Thyroid gland (tissue), 4 donors: ENCODE results near the gene RADIL. TPM values are rescaled to one million over a fixed set of nuclear protein-coding genes. Genes with fewer than 3 reads are reported as not detected.

Source experiments
- DNase-seq, 2 donors: peaks; one replicate each; pipeline ENCODE4 v3.0.0-alpha.2; 2019
- H3K27ac ChIP-seq, 3 donors: fragments of 200-600 bp; sonication (generic); 1 replicate in 2 of 3; 2 replicates in 1 of 3; pipeline ENCODE4 v1.5.1; 2016 to 2019; ENCODE audit warnings: mild to moderate bottlenecking in 1 of 3, moderate library complexity in 1 of 3
- H3K27me3 ChIP-seq: fragments of 200-600 bp; sonication (generic); one replicate; pipeline ENCODE4 v1.5.1; 2019
- H3K36me3 ChIP-seq, 2 donors: fragments of 200-600 bp; sonication (generic); one replicate each; pipeline ENCODE4 v1.5.1; 2016 to 2019
- H3K4me1 ChIP-seq, 2 donors: fragments of 200-600 bp; sonication (generic); one replicate each; pipeline ENCODE4 v1.5.1; 2017 to 2019
- H3K4me3 ChIP-seq, 3 donors: fragments of 200-600 bp; sonication (generic); replicated peaks in 1 of 3; 1 replicate in 2 of 3; 2 replicates in 1 of 3; pipeline ENCODE4 v1.5.1; 2016; ENCODE audit warnings: mild to moderate bottlenecking in 1 of 3
- H3K9me3 ChIP-seq: fragments of 200-600 bp; sonication (generic); one replicate; pipeline ENCODE4 v1.5.1; 2017
- POLR2A ChIP-seq, 2 donors: fragments of 450-650 bp; IDR thresholded peaks; one replicate each; pipeline ENCODE4 v1.6.1; 2017; ENCODE audit warnings: antibody characterized with exemption in 2 of 2, mild to moderate bottlenecking in 2 of 2, moderate library complexity in 1 of 2
- WGBS, 2 donors: methylation state at CpG; one replicate each; pipeline ENCODE4 v1.1.5; 2017; 5-methylcytosine and 5-hydroxymethylcytosine counted together
- intact Hi-C: fragments of 100-400 bp; cut with DNase I; formaldehyde crosslinking; loops from one replicate; pipeline ENCODE4 v1.15.1; 2023
- total RNA-seq, 4 donors: library from RNA; depleted of rRNA; stranded (reverse); fragments of >200 nt; gene quantifications; one replicate each; pipeline ENCODE4 v1.2.3, GENCODE V29; 2016
- TF ChIP-seq, protein P1 (sequence below), 6 experiments: fragments of 200-600 bp in 3 of 6; fragments of 450-650 bp in 3 of 6; sonication (generic) in 3 of 6; IDR thresholded peaks; one replicate each; pipeline ENCODE4 v1.5.1; 2016 to 2019; ENCODE audit warnings: antibody characterized with exemption in 6 of 6, mild to moderate bottlenecking in 2 of 6, inconsistent platforms in 1 of 6, moderate library complexity in 1 of 6

RADIL gene
- total RNA-seq, 4 donors from 2014 or later = 4.9 to 11.1 (median 7.1) TPM

DNA sequence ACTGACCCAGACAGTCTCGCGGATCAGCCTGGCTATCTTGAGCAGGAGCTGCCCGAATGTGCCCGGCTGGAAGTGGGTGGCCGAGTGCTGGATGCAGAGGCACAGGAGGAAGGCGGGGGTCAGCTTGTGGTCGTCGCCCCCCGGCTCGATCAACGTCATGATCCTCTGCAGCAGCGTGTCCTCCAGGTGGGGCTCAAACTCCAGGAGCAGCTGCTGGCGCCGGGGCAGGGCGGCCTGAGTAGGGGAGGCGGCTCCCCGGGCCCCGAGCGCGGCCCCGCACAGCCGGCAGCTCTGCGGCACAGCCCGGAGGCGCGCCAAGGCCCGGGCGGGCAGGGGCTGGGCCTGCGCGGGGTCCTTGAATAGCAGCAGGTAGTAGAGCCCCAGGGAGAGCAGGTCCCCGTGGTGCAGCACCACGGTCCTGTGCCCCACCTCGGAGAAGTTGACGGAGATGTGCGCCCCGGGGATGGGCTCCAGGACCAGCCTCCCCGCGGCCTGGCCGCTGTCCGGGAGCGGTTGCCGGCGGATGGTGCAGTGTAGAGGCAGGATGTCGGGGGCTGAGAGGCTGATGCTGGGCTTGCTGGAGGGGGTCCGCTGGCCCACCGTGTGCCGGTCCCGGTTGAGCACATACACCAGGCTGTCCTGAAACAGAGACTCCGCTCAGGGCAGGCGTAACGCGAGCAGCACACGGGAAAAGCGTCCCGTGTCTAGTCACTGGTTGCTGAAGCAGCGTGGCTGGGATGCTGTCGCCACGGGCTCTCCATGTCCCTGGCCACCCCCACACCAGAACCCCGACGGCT, 48.7 kb downstream of the RADIL start:
- Histone ChIP-seq H3K4me3 (no peak overlapping the region), H3K4me1 (no peaks in the 10 kb centered on the region), H3K9me3 (no peaks in the 10 kb centered on the region), H3K27me3 (no peaks in the 10 kb centered on the region), H3K27ac (no peak overlapping the region), H3K36me3 (no peaks in the 10 kb centered on the region)
- TF ChIP-seq, protein P1, sequence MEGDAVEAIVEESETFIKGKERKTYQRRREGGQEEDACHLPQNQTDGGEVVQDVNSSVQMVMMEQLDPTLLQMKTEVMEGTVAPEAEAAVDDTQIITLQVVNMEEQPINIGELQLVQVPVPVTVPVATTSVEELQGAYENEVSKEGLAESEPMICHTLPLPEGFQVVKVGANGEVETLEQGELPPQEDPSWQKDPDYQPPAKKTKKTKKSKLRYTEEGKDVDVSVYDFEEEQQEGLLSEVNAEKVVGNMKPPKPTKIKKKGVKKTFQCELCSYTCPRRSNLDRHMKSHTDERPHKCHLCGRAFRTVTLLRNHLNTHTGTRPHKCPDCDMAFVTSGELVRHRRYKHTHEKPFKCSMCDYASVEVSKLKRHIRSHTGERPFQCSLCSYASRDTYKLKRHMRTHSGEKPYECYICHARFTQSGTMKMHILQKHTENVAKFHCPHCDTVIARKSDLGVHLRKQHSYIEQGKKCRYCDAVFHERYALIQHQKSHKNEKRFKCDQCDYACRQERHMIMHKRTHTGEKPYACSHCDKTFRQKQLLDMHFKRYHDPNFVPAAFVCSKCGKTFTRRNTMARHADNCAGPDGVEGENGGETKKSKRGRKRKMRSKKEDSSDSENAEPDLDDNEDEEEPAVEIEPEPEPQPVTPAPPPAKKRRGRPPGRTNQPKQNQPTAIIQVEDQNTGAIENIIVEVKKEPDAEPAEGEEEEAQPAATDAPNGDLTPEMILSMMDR (IDR thresholded peaks at IDR 0.05) = no peak
- TF ChIP-seq POLR2A (IDR thresholded peaks at IDR 0.05) = no peak
- 92 to 97% methylated on average over 27 to 30 of the region's 60 CpGs for WGBS, 2 donors
- DNase-seq = no peak
- intact Hi-C loops = loop anchor here (5.0 kb wide), 1 partner anchor 253 kb away; no protein-coding TSS in a partner anchor

DNA sequence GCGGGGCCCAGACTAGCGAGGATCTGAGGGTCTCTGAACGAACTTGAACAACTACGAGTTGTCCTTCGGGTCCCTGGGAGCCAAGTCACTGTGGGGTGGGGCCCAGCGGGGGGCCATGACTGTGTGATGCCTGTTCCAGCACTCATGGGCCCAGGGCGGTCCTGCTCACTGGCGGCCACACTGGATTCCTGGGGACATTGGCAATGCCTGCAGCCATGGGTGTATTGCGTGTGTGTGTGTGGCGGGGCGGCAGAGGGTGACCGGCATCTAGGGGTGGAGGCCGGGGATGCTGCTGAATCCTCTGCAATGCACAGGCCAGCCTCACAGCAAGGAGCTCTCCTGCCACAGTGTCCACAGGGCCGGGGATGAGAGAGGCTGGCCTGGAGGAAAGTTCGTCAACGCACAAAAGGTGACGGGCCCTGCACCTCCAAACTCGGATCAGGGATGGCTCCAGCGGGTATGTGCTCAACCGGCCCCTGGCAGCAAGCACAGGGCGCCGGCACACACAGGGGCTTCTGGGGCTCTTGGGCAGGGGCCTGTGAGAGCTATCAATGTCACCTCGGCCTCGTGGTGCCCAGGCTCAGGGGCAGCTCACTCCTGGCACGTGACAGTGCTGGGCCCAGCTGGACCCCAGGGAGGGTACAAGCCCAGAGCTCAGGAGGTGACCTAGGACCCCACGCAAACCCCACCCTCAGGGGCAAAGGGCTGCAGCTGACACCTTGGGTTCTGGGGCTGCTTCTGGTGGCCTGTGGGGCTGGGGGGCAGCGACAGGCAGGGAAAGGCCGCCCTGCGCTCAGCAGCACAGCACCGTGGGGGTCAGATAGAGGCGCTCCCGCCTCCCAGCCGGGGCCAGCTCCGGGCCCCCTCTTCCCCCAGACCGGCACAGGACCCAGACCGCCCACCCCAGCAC, 49.6 kb downstream of the RADIL start:
- no peak for DNase-seq
- intact Hi-C loops = loop anchor here (5.0 kb wide), 1 partner anchor 253 kb away; no protein-coding TSS in a partner anchor
- WGBS, 2 donors = 91 to 96% methylated on average over 13 to 22 of the region's 36 CpGs
- Histone ChIP-seq H3K4me1 (no peaks in the 10 kb centered on the region), H3K27me3 (no peaks in the 10 kb centered on the region), H3K9me3 (no peaks in the 10 kb centered on the region), H3K4me3 (no peak overlapping the region), H3K27ac (no peak overlapping the region), H3K36me3 (no peaks in the 10 kb centered on the region)
- TF ChIP-seq POLR2A (IDR thresholded peaks at IDR 0.05) = no peak
- TF ChIP-seq, protein P1 (IDR thresholded peaks at IDR 0.05) = no peak

DNA sequence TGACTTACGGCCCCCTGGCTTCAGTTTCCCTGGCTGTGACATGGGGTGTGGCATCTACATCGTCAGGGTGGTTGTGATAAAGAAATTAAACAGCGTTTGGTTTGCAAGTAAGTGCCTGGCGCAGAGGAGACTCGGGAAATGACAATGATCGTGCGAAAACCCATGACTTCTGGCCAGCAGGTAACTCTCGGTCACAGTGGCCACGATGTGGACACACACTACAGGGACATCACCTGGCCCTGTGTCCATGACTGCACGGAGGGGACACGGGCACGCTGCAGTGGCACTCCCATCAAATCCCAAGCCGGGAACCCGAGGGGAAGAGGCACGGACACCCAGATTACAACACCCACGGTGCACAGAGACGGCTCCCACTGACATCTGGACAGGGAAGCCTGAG, 50.3 kb downstream of the RADIL start:
- Histone ChIP-seq H3K27me3 (no peaks in the 10 kb centered on the region), H3K4me1 (no peaks in the 10 kb centered on the region), H3K4me3 (no peak overlapping the region), H3K36me3 (no peaks in the 10 kb centered on the region), H3K27ac (no peak overlapping the region), H3K9me3 (no peaks in the 10 kb centered on the region)
- no peak for DNase-seq
- TF ChIP-seq POLR2A (IDR thresholded peaks at IDR 0.05) = no peak
- TF ChIP-seq, protein P1 (IDR thresholded peaks at IDR 0.05) = no peak
- whole genome bisulfite sequencing, 2 donors = 90 to 91% methylated on average over 16 to 17 of the region's 17 CpGs
- intact Hi-C loops = loop anchor here (5.0 kb wide), 1 partner anchor 254 kb away; no protein-coding TSS in a partner anchor

DNA sequence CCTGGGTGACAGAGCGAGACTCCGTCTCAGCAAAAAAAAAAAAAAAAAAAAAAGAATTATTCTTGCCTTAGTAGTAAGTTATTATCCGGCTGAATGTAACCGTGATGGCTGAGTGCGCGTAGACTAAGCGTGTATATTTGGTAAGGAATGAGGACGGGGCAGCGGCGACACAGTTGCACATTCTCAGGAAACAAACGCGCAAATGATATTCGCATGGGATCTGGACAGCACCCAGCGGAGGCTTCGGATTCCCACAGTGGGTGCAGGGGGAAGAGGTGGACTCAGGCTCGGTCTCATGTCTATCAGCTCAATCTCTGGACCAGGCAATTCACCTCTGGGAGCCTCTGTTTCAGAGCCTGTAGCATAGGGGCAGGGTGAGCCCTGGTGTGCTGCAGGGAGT, 50.8 kb downstream of the RADIL start:
- no peaks in the 10 kb centered on the region for H3K9me3 ChIP-seq
- 95 to 97% methylated on average over 15 to 16 of the region's 16 CpGs for WGBS, 2 donors
- no peak for TF ChIP-seq POLR2A (IDR thresholded peaks at IDR 0.05)
- TF ChIP-seq, protein P1 (IDR thresholded peaks at IDR 0.05) = no peak
- H3K27me3 ChIP-seq = no peaks in the 10 kb centered on the region
- H3K27ac ChIP-seq = no peak overlapping the region
- no peaks in the 10 kb centered on the region for H3K36me3 ChIP-seq
- no peak overlapping the region for H3K4me3 ChIP-seq
- intact Hi-C loops = loop anchor here (5.0 kb wide), 1 partner anchor 255 kb away; no protein-coding TSS in a partner anchor
- no peaks in the 10 kb centered on the region for H3K4me1 ChIP-seq
- no peak for DNase-seq
